Stimulated activated CD4-positive, alpha-beta T cell treated with anti-CD3 and anti-CD28 coated beads, Interleukin-2, amount 100 ng/mL, for 4 hours (primary cell): ENCODE data around the gene CLIC1.
A peak's percentile ranks its signal among the peaks of the same experiment; 100 is the strongest.

ENCODE experiments used
- DNase-seq: peaks from one replicate; pipeline ENCODE4 v3.0.0-alpha.2; 2020; ENCODE audit warnings: low read depth

CLIC1 gene

GRCh38 chr6:31736021-31736767, at the start of gene CLIC1:
CLIC1 (minus strand) TSS chr6:31736530; CDS start chr6:31736300, 230 bp downstream.
- peak; percentile 76 for DNase-seq

- no peak for DNase-seq
Measured at GRCh38 chr6:31785475-31785874, 49.1 kb upstream of the CLIC1 start.

- no peak for DNase-seq
Measured at GRCh38 chr6:31784098-31784925, 48.0 kb upstream of the CLIC1 start.

- no peak for DNase-seq
Measured at GRCh38 chr6:31782126-31782855, 46.0 kb upstream of the CLIC1 start.

- DNase-seq = no peak
Measured at GRCh38 chr6:31781244-31782125, 45.2 kb upstream of the CLIC1 start.

- no peak for DNase-seq
Measured at GRCh38 chr6:31780507-31781243, 44.3 kb upstream of the CLIC1 start.

GRCh38 chr6:31779908-31780307, 43.6 kb upstream of the CLIC1 start:
- no peak for DNase-seq

- DNase-seq = no peak
Measured at GRCh38 chr6:31778999-31779885, 42.9 kb upstream of the CLIC1 start.

GRCh38 chr6:31778193-31778592, 41.9 kb upstream of the CLIC1 start:
- DNase-seq = no peak

GRCh38 chr6:31777667-31778050, 41.3 kb upstream of the CLIC1 start:
- DNase-seq = no peak

- peak; percentile 76 for DNase-seq
Measured at GRCh38 chr6:31776989-31777666, 40.8 kb upstream of the CLIC1 start, which contains the start of gene VWA7. VWA7 (minus strand) TSS chr6:31777328; CDS start chr6:31776779, 549 bp downstream.

- DNase-seq = no peak
Measured at GRCh38 chr6:31776485-31776988, 40.2 kb upstream of the CLIC1 start.

- no peak for DNase-seq
Measured at GRCh38 chr6:31775633-31776484, 39.5 kb upstream of the CLIC1 start.

GRCh38 chr6:31775184-31775583, 38.9 kb upstream of the CLIC1 start:
- no peak for DNase-seq

GRCh38 chr6:31771992-31772358, 35.6 kb upstream of the CLIC1 start:
- DNase-seq = peak; percentile 62

- no peak for DNase-seq
Measured at GRCh38 chr6:31770860-31771259, 34.5 kb upstream of the CLIC1 start.

GRCh38 chr6:31769684-31770371, 33.5 kb upstream of the CLIC1 start:
- DNase-seq = peak; percentile 72
